Erythroblast (primary cell): ENCODE results near the gene NCAPG2.

Experiments
- GATA1 ChIP-seq: IDR thresholded peaks from 2 replicates; pipeline ENCODE4 v1.6.1; 2011; ENCODE audit warnings: low read depth, mild to moderate bottlenecking, control low read depth, low read length, moderate library complexity
- POLR2A ChIP-seq: IDR thresholded peaks from 2 replicates; pipeline ENCODE4 v1.6.1; 2011; ENCODE audit warnings: mild to moderate bottlenecking, low read length

DNA sequence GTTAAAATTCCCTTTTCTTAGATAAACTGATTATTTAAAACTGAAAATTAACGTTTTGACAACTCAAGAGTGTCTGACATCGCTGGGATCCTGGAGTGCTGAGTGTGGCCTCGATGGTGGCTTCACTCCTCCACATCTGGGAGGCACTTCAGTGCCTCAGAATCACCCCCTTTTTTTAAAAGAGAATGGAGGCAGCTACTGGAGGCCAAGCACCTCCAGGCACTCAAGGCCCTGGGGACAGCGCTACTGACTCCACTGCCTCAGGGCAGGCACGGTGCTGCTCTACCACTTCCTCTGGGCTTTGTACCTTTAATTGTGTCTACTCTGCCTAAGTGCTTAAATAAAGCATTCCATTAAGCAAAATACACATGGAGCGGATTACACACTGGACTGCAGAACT is 27.2 kb upstream of the NCAPG2 start:
- TF ChIP-seq POLR2A (no peak), GATA1 (no peak)
